Gastroesophageal sphincter (tissue), 4 donors: ENCODE results near the gene SYT1. TPM values are rescaled to one million over a fixed set of nuclear protein-coding genes. Genes with fewer than 3 reads are reported as not detected.

Source experiments
- ATAC-seq: fragments of 150-250 bp; one replicate; pipeline ENCODE4 v1.9.1; 2016; ENCODE audit warnings: mild to moderate bottlenecking, moderate library complexity
- H3K27ac ChIP-seq, 4 donors: fragments of 200-600 bp; sonication (generic) in 3 of 4; 1 replicate in 3 of 4; 2 replicates in 1 of 4; pipeline ENCODE4 v1.5.1; 2016 to 2019
- H3K27me3 ChIP-seq: fragments of 200-600 bp; sonication (generic); one replicate; pipeline ENCODE4 v1.5.1; 2019
- H3K36me3 ChIP-seq, 2 donors: fragments of 200-600 bp; sonication (generic); one replicate each; pipeline ENCODE4 v1.5.1; 2019; ENCODE audit warnings: control low read depth in 1 of 2
- H3K4me1 ChIP-seq, 3 donors: fragments of 200-600 bp; sonication (generic); 1 replicate in 2 of 3; 2 replicates in 1 of 3; pipeline ENCODE4 v1.5.1; 2016 to 2019; ENCODE audit warnings: control low read depth in 2 of 3
- H3K4me3 ChIP-seq, 2 donors: fragments of 200-600 bp; sonication (generic); one replicate each; pipeline ENCODE4 v1.5.1; 2019; ENCODE audit warnings: mild to moderate bottlenecking in 1 of 2, moderate library complexity in 1 of 2
- H3K9me3 ChIP-seq, 3 donors: fragments of 200-600 bp; sonication (generic); one replicate each; pipeline ENCODE4 v1.5.1; 2017 to 2019; ENCODE audit warnings: control low read depth in 2 of 3
- EP300 ChIP-seq: sonication (generic); formaldehyde crosslinking; IDR thresholded peaks from one replicate; pipeline ENCODE4 v1.6.1; 2017; ENCODE audit warnings: antibody characterized with exemption, mild to moderate bottlenecking
- POLR2A ChIP-seq, 2 donors: fragments of 450-650 bp; IDR thresholded peaks; one replicate each; pipeline ENCODE4 v1.6.1; 2017; ENCODE audit warnings: antibody characterized with exemption in 2 of 2, mild to moderate bottlenecking in 2 of 2, moderate library complexity in 1 of 2
- POLR2AphosphoS5 ChIP-seq: sonication (generic); formaldehyde crosslinking; IDR thresholded peaks from one replicate; pipeline ENCODE4 v1.6.1; 2017; ENCODE audit warnings: antibody characterized with exemption
- WGBS, 2 donors: methylation state at CpG; one replicate each; pipeline ENCODE4 v1.1.5; 2018; ENCODE audit warnings: low coverage in 1 of 2; 5-methylcytosine and 5-hydroxymethylcytosine counted together
- total RNA-seq, 4 donors: library from RNA; depleted of rRNA; stranded (reverse); fragments of >200 nt; gene quantifications; one replicate each; pipeline ENCODE4 v1.1.0, GENCODE V29; 2016
- TF ChIP-seq, protein P1 (sequence below), 4 experiments: fragments of 200-600 bp in 2 of 4; fragments of 450-650 bp in 2 of 4; sonication (generic) in 1 of 4; IDR thresholded peaks; one replicate each; pipeline ENCODE4 v1.5.1; 2017 to 2019; ENCODE audit warnings: antibody characterized with exemption in 4 of 4, mild to moderate bottlenecking in 2 of 4, moderate library complexity in 2 of 4

SYT1 gene
- total RNA-seq, 4 donors from 2014 or later: 1.9 to 6.6 (median 3.5) TPM

- Histone ChIP-seq H3K9me3 (no peaks in the 10 kb centered on the region), H3K27me3 (no peaks in the 10 kb centered on the region), H3K4me3 (no peak overlapping the region), H3K27ac (no peak overlapping the region), H3K4me1 (no peaks in the 10 kb centered on the region), H3K36me3 (no peaks in the 10 kb centered on the region)
- no peak for ATAC-seq
- no peak for TF ChIP-seq POLR2A (IDR thresholded peaks at IDR 0.05)
- TF ChIP-seq POLR2AphosphoS5: no peak
- TF ChIP-seq EP300: no peak
- TF ChIP-seq, protein P1, sequence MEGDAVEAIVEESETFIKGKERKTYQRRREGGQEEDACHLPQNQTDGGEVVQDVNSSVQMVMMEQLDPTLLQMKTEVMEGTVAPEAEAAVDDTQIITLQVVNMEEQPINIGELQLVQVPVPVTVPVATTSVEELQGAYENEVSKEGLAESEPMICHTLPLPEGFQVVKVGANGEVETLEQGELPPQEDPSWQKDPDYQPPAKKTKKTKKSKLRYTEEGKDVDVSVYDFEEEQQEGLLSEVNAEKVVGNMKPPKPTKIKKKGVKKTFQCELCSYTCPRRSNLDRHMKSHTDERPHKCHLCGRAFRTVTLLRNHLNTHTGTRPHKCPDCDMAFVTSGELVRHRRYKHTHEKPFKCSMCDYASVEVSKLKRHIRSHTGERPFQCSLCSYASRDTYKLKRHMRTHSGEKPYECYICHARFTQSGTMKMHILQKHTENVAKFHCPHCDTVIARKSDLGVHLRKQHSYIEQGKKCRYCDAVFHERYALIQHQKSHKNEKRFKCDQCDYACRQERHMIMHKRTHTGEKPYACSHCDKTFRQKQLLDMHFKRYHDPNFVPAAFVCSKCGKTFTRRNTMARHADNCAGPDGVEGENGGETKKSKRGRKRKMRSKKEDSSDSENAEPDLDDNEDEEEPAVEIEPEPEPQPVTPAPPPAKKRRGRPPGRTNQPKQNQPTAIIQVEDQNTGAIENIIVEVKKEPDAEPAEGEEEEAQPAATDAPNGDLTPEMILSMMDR (IDR thresholded peaks at IDR 0.05): no peak
These were observed 15.5 kb downstream of the SYT1 start for GRCh38 chr12:78880078-78880477.

GRCh38 chr12:78881685-78882084 lies 17.1 kb downstream of the SYT1 start:
- H3K27me3 ChIP-seq: no peaks in the 10 kb centered on the region
- 82 to 94% methylated on average over 2 of the region's 2 CpGs for WGBS, 2 donors
- no peaks in the 10 kb centered on the region for H3K36me3 ChIP-seq
- H3K9me3 ChIP-seq: no peaks in the 10 kb centered on the region
- H3K4me1 ChIP-seq: no peaks in the 10 kb centered on the region
- H3K27ac ChIP-seq: no peak overlapping the region
- TF ChIP-seq EP300 (no peak), POLR2A (IDR thresholded peaks at IDR 0.05) (no peak), POLR2AphosphoS5 (no peak)
- TF ChIP-seq, protein P1 (IDR thresholded peaks at IDR 0.05): no peak
- no peak overlapping the region for H3K4me3 ChIP-seq
- ATAC-seq: no peak

GRCh38 chr12:78885466-78885865 lies 20.9 kb downstream of the SYT1 start:
- Histone ChIP-seq H3K27me3 (no peaks in the 10 kb centered on the region), H3K4me3 (no peak overlapping the region), H3K27ac (no peak overlapping the region), H3K4me1 (no peaks in the 10 kb centered on the region), H3K9me3 (no peaks in the 10 kb centered on the region), H3K36me3 (no peaks in the 10 kb centered on the region)
- 53 to 66% methylated on average over 2 of the region's 2 CpGs for WGBS, 2 donors
- ATAC-seq: no peak
- TF ChIP-seq, protein P1 (IDR thresholded peaks at IDR 0.05): no peak
- no peak for TF ChIP-seq EP300
- no peak for TF ChIP-seq POLR2A (IDR thresholded peaks at IDR 0.05)
- TF ChIP-seq POLR2AphosphoS5: no peak

DNA sequence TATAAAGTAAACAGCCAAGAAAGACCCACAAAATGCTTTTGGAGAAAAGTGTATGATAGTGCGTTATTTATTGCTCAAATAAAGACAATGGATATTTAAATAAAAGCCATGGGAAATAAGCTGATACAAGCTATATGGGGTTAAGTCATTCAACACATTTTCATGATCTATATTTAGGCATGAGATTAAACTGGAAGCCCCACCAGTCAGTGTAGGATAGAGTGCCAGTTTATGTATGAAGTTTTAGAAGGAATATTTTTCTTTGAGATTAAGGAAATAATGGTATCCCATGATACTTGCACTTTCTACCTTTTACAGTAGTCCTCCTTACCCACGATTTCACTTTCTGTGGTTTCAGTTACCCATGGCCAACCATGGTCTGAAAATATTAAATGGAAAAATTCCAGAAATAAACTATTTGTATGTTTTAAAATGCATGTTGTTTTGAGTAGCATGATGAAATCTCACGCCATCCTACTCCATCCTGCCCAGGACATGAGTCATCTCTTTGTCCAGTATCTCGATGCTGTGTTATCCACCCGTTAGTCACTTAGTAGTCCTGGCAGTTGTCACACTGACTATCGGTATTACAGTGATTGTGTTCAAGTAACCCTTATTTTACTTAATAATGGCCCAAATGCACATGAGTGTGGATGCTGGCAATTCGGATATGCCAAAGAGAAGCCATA lies 22.3 kb downstream of the SYT1 start:
- Histone ChIP-seq H3K36me3 (no peaks in the 10 kb centered on the region), H3K9me3 (no peaks in the 10 kb centered on the region), H3K4me3 (no peak overlapping the region), H3K27me3 (no peaks in the 10 kb centered on the region), H3K4me1 (no peaks in the 10 kb centered on the region), H3K27ac (no peak overlapping the region)
- TF ChIP-seq, protein P1 (IDR thresholded peaks at IDR 0.05): no peak
- no peak for TF ChIP-seq EP300
- no peak for TF ChIP-seq POLR2A (IDR thresholded peaks at IDR 0.05)
- no peak for TF ChIP-seq POLR2AphosphoS5
- WGBS, 2 donors: 76 to 79% methylated on average over 5 to 7 of the region's 7 CpGs
- ATAC-seq: no peak

DNA sequence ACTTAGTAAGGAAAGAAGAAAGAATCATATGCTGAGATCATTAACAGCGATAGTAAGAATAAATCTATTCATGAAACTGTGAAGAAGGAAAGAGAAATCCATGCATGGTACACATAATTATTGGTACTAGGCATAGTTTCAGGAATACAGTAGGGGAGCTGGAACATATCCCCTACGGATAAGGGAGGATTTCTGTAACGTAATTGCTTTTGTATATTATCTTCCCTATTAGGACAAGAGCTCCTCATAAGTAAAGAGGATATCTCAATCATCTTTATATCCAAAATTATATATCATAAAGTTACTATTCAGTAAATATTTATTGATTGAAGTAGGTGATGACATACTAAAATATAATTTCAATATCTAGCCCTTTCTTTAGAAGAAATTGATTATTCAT lies 22.9 kb downstream of the SYT1 start:
- Histone ChIP-seq H3K4me1 (no peaks in the 10 kb centered on the region), H3K27ac (no peak overlapping the region), H3K27me3 (no peaks in the 10 kb centered on the region), H3K4me3 (no peak overlapping the region), H3K36me3 (no peaks in the 10 kb centered on the region), H3K9me3 (no peaks in the 10 kb centered on the region)
- WGBS, 2 donors: 72 to 88% methylated on average over 3 of the region's 3 CpGs
- TF ChIP-seq POLR2A (IDR thresholded peaks at IDR 0.05): no peak
- TF ChIP-seq, protein P1 (IDR thresholded peaks at IDR 0.05): no peak
- TF ChIP-seq POLR2AphosphoS5: no peak
- no peak for TF ChIP-seq EP300
- ATAC-seq: no peak
